Caki2 (cell line): Measurements from ENCODE around the gene SETBP1. TPM values are rescaled to one million over a fixed set of nuclear protein-coding genes. Genes with fewer than 3 reads are reported as not detected.

Experiments
- DNase-seq: peaks from one replicate; pipeline ENCODE4 v3.0.0-alpha.2; 2015; ENCODE audit warnings: low read depth
- in situ Hi-C: cut with HindIII; loops from 2 replicates; pipeline ENCODE4 v1.10.0; 2016; ENCODE audit warnings: low sequenced_read_pairs, low pct_unique_long_range_greater_than_20kb, mixed read lengths
- total RNA-seq: library from RNA; depleted of rRNA; stranded (reverse); fragments of >200 nt; shearing (Covaris generic); gene quantifications from 2 replicates; pipeline ENCODE4 v1.2.3, GENCODE V29; 2014; ENCODE audit warnings: low replicate concordance

SETBP1 gene
- total RNA-seq, 1 experiment from 2014 or later: 0.51 TPM

GRCh38 chr18:44889111-44889510, 208.4 kb downstream of the SETBP1 start:
- DNase-seq: no peak
- in situ Hi-C loops: no loop called here

GRCh38 chr18:44893045-44893706, 212.5 kb downstream of the SETBP1 start:
- no peak for DNase-seq
- in situ Hi-C loops: no loop called here

GRCh38 chr18:44893966-44894365, 213.3 kb downstream of the SETBP1 start:
- no peak for DNase-seq
- in situ Hi-C loops: no loop called here

- in situ Hi-C loops: no loop called here
- peak; percentile 4 for DNase-seq
These were observed 214.6 kb downstream of the SETBP1 start for GRCh38 chr18:44895176-44895798.

- DNase-seq: no peak
- in situ Hi-C loops: no loop called here
These were observed 216.2 kb downstream of the SETBP1 start for GRCh38 chr18:44896846-44897245.

- DNase-seq: no peak
- in situ Hi-C loops: no loop called here
These were observed 216.7 kb downstream of the SETBP1 start for GRCh38 chr18:44897411-44897810.

GRCh38 chr18:44897816-44898215, 217.1 kb downstream of the SETBP1 start:
- no peak for DNase-seq
- in situ Hi-C loops: no loop called here

GRCh38 chr18:44898498-44898897, 217.8 kb downstream of the SETBP1 start:
- in situ Hi-C loops: no loop called here
- no peak for DNase-seq

GRCh38 chr18:44899832-44900231, 219.1 kb downstream of the SETBP1 start:
- no peak for DNase-seq
- in situ Hi-C loops: no loop called here

GRCh38 chr18:44900627-44901026, 219.9 kb downstream of the SETBP1 start:
- DNase-seq: no peak
- in situ Hi-C loops: no loop called here

GRCh38 chr18:44901283-44901682, 220.6 kb downstream of the SETBP1 start:
- DNase-seq: no peak
- in situ Hi-C loops: no loop called here

- in situ Hi-C loops: no loop called here
- no peak for DNase-seq
These were observed 222.6 kb downstream of the SETBP1 start for GRCh38 chr18:44903327-44903726.

GRCh38 chr18:44904768-44905167, 224.1 kb downstream of the SETBP1 start:
- DNase-seq: no peak
- in situ Hi-C loops: no loop called here

GRCh38 chr18:44909191-44909719, 228.6 kb downstream of the SETBP1 start:
- in situ Hi-C loops: no loop called here
- DNase-seq: no peak

GRCh38 chr18:44911260-44911659, 230.6 kb downstream of the SETBP1 start:
- DNase-seq: no peak
- in situ Hi-C loops: no loop called here

GRCh38 chr18:44911773-44912172, 231.1 kb downstream of the SETBP1 start:
- no peak for DNase-seq
- in situ Hi-C loops: no loop called here

- in situ Hi-C loops: no loop called here
- DNase-seq: no peak
These were observed 232.2 kb downstream of the SETBP1 start for GRCh38 chr18:44912740-44913478.

- no peak for DNase-seq
- in situ Hi-C loops: no loop called here
These were observed 233.3 kb downstream of the SETBP1 start for GRCh38 chr18:44914028-44914427.

GRCh38 chr18:44915213-44915612, 234.5 kb downstream of the SETBP1 start:
- no peak for DNase-seq
- in situ Hi-C loops: no loop called here
